ENCODE measurements around the gene SLC17A8.

The SLC17A8 gene

DNA sequence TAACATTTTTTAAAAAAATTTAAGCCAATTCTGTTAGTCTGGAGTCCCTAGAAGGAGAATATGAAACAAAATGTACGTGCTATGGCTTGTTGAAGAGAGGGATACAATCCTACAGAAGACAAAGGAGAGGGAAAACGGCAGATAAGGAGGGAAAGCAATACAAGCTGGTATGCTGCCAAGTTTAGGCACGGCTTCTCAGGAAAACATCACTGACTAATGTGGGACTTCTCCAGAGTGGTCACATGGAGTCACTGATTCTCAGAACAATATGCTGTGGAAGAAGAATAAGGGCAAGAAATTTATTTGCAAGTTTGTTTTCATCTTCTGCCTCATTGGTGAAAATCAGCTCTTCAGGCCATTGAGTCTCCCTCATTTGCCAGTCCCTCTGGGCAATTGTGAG, 93.9 kb downstream of the SLC17A8 start:
- TF ChIP-seq, protein P1, sequence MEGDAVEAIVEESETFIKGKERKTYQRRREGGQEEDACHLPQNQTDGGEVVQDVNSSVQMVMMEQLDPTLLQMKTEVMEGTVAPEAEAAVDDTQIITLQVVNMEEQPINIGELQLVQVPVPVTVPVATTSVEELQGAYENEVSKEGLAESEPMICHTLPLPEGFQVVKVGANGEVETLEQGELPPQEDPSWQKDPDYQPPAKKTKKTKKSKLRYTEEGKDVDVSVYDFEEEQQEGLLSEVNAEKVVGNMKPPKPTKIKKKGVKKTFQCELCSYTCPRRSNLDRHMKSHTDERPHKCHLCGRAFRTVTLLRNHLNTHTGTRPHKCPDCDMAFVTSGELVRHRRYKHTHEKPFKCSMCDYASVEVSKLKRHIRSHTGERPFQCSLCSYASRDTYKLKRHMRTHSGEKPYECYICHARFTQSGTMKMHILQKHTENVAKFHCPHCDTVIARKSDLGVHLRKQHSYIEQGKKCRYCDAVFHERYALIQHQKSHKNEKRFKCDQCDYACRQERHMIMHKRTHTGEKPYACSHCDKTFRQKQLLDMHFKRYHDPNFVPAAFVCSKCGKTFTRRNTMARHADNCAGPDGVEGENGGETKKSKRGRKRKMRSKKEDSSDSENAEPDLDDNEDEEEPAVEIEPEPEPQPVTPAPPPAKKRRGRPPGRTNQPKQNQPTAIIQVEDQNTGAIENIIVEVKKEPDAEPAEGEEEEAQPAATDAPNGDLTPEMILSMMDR (IDR thresholded peaks at IDR 0.05) = no peak

DNA sequence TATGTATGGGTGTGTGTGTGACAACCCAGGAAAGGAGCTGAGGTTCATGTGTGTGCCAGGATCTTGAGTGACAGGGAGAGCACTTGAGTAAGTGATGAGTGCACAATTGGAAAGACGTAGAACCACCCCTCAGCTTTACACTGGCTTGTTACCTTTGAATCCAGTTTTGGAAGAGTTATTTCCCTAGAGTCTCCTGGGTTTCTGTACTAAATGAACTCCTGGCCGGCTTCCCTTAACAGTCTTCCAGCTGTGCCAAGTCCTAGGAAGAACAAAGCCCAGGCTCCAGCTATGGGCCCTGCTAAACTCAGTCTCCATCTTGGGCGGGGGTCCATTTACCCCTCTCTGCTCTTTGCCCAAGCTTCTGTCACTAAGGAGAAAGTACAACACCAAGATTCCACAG, 97.1 kb downstream of the SLC17A8 start:
- TF ChIP-seq, protein P1 (IDR thresholded peaks at IDR 0.05) = no peak

DNA sequence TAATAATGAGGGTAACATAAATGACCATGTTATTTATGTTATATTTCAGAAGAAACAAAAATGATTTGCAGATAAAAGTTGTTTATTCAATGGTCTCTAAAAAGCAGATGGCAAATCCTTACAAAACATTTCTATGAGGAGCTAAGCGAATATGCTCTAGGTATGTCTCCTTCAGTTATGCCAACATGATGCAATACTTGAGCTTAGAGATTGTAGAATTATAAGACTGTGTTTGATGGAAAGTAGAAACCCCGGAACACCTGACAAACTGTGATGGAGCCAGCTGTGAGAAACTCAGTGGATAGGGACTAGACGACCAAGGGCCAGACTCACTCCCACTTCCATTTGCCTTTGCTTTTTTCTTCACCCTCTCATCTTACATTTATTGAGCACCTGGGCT, 99.0 kb downstream of the SLC17A8 start:
- TF ChIP-seq, protein P1 (IDR thresholded peaks at IDR 0.05) = no peak

DNA sequence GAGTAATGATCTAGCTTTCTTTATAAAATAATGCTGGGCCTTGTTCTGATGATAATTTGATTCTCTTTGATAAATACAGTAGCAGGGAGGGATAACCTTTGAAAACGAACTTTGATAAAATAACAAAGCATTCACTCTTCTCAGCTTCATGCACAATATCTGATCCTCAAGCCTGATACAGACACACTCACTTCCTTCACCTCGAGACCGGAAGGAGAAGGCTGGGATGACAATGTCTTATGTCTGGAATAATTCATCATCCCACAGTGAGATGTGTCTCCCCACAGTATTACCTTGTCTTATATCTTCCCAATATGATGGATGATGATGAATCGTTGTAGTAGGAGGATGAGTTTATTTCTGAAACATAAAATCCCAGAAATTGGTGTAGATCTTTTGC, 101.3 kb downstream of the SLC17A8 start:
- TF ChIP-seq, protein P1 (IDR thresholded peaks at IDR 0.05) = no peak

DNA sequence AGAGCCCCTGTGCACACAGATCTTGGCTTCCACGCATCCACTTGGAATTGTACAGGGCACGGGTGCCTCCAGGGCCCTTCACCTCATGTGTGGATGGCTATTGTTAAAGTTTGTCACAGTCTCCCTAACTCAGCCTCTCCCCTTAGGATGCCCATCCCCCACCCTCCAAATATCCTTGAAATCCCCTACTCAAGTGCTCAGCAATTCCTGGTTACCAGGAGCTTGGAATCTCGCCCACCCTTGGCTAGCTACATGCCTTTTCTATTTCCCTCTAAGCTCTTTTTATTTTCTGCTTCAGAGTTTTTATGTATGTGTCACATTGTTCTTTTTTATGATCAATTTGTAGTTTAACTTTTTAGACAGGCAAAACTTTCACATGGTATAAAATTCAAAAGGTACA, 103.8 kb downstream of the SLC17A8 start:
- TF ChIP-seq, protein P1 (IDR thresholded peaks at IDR 0.05) = no peak

DNA sequence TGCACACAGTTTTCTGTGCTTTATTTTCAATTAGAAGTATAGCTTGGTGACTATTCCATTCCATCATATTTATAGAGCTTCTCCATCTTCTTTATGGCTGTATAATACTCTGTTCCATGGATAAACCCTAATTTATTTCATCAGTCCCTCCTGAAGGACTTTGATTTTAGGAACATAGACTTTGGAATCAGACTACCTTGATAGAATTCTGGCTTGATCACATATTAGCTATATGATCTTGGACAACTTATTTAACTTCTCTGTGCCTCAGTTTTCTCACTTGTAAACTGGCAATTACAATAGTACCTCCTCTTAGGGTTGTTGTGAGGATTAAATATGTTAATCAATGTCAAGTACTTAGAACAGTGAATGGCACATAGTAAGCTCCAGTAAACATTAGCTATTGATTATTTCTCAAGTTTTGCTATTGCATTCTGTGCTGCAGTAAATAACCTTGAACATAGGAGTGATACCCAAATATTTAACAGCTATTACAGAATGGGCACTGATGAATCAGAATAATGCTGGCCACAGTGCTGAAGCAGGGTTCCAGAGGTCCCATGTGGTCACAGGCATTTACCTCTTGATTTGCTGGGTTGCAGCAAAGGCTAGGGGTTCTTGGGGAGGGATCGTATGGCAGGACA, 104.6 kb downstream of the SLC17A8 start:
- TF ChIP-seq, protein P1 (IDR thresholded peaks at IDR 0.05) = no peak

DNA sequence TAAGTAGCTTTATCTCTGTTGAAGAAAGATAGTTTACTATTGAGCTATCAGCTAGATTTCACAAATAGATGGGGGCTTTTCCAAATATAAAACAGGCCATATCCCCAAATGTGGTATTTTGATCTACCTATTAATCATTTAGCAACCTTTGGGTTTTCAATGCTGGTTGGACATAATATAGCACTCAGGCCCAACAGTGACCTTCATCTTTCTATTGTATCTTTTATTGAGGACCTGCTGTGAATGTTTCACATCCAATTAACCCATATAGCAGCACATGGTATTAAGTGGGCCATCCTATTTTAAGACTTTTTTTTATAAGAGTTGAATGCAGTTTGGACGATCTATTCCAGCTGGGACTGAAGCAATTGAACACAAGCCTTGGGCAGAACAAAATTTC, 106.8 kb downstream of the SLC17A8 start:
- TF ChIP-seq, protein P1 (IDR thresholded peaks at IDR 0.05) = no peak

DNA sequence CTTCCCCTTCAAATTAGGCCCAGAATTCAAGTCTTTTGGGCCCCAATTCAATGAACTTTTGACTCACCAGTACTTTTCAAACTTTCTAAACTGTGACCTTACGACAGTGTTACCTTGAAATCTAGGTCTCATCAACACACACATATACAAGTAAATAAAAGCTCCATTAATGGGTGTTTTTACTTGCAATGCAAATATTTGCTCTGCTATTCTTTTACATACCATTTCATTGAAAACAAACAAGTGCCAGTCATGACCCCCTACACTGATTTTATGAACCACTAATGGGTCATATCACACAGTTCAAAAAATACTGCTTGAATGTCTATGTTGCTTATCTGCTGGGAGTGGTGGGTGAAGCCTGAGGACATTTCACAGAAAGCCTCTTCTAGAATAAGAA, 107.7 kb downstream of the SLC17A8 start:
- TF ChIP-seq, protein P1 (IDR thresholded peaks at IDR 0.05) = no peak
